Activated T-cell treated with anti-CD3 and anti-CD28 coated beads, Interleukin-2, amount 50 U/mL, for 48 hours (primary cell): ENCODE measurements around the gene P2RY2.
"Not testable (repeated sequence)": the region's sequence is repeated elsewhere in the genome, so short reads cannot be mapped to it uniquely, and the experiment has no call there.

Source experiments
- DNase-seq, 2 experiments: peaks; one replicate each; pipeline ENCODE4 v3.0.0-alpha.2; 2020

The P2RY2 gene

DNA sequence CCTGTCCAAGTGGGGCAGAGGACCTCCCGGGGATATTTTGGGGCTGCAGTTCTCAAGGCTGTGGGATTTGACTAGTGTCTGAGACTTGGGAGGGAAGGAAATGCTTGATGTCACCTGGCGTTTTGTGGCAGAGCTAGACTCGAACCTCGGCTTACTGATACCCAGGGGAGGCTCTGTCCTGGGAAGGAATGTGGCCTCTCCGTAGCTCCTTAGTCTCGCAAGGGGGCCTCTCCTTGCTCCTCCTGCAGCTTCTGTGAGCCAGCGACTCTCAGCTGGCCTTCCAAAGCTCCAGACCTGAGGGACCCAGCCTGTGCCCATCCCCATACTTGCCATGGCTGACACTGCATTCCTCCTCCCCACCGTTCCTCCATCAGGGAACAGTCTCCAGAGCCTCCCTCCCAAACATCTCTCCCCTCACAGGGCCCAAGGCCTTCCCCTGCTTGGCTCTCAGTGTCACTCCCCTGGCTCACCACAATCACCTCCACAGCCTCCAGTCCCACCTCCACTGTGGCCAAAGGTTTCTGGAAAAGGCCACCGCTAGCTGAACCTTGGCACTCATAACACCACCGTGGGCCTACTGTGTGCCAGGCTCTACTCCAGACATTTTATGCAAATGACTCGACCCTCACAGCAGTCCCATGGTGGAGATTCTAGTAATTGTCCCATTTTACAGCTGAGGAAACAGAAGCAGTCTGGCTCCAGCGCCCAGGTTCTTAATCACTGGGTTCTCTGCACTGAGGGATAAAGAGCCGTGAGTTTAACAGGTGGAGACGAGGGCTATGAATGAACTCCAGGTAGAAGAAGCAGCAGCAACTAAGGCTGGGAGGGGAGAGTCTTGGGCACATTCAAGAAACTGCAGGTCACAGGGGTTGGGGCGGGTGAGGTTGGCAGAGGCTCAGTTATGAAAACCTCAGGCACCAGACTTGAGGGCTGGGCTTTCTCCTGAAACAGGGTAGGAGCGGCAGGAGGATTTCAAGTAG is 12.1 kb downstream of the P2RY2 start:
- DNase-seq = peak in 1 of 2 experiments; percentile 6

DNA sequence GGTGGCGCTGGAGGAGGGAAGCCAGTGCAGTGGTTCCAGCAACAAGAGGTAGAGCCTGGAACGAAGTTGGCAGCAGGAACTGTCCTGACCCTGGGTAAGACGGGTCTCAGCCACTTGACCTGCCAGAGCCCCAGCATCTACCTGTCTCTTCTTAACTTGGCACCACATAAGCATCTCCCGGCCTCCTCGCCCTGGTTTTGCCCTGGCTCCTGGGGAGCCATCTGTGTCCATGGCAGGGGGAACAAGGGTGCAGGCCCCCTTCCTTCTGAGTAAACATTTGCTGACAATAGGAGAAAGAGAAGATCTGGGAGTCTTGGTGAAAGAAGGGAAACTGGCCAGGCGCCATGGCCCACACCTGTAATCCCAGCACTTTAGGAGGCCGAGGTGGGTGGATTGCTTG is 12.8 kb downstream of the P2RY2 start:
- peak in 1 of 2 experiments; percentile 11 for DNase-seq

DNA sequence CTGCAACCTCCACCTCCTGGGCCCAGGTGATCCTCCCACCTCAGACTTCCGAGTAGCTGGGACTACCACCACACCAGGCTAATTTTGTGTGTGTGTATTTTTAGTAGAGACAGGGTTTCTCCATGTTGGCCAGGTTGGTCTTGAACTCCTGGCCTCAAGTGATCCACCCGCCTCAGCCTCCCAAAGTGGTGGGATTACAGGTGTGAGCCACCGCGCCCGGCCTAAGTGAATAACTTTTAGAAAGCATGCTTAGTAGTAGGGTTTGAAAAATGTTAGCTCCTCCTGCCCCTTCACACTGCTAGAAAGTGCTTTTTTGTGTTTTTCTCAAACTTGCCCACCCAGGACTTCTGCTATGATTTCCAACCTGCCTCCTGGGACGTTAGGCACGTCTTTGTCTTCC is 14.4 kb downstream of the P2RY2 start:
- not testable (repeated sequence) for DNase-seq

DNA sequence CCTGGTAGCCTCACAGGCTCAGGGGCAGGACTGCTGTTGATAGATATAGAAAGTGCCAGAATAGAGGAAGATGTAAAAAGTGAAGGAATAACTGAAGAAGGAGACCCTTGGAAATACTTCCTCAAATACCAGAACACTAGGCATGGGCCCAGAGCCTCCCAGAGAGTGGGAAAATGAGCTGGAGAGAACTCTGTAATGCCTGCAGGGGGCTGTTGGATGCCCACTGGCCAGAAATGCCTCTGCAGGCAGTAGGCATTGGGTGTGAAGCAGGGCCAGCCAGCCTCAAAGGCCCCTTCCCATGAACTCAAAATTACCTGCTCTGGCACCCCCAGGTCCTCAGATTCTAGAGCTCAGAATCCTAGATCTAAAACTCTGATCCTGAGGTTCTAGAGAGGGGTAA is 15.1 kb downstream of the P2RY2 start:
- no peak for DNase-seq

DNA sequence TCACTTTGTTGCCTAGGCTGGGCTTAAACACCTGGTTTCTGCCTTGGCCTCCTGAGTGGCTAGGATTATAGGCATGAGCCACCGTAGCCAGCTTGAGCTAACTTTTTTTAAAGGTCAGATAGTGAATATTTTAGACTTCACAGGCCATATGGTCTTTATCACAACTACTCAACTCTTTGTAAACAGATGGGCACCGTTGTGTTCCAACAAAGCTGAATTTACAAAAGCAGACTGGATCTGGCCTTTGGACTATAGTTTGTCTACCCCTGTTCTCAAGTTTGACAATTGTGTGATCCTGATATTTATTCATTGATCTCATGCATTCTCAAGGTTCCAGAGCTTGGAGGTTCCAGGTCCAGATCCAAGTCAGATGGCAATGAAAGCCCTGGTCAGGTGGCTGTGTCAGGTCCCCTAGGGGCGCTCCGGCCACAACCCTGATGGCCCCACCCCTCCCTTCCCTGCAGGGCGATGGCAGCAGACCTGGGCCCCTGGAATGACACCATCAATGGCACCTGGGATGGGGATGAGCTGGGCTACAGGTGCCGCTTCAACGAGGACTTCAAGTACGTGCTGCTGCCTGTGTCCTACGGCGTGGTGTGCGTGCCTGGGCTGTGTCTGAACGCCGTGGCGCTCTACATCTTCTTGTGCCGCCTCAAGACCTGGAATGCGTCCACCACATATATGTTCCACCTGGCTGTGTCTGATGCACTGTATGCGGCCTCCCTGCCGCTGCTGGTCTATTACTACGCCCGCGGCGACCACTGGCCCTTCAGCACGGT is 15.8 kb downstream of the P2RY2 start:
- no peak for DNase-seq

DNA sequence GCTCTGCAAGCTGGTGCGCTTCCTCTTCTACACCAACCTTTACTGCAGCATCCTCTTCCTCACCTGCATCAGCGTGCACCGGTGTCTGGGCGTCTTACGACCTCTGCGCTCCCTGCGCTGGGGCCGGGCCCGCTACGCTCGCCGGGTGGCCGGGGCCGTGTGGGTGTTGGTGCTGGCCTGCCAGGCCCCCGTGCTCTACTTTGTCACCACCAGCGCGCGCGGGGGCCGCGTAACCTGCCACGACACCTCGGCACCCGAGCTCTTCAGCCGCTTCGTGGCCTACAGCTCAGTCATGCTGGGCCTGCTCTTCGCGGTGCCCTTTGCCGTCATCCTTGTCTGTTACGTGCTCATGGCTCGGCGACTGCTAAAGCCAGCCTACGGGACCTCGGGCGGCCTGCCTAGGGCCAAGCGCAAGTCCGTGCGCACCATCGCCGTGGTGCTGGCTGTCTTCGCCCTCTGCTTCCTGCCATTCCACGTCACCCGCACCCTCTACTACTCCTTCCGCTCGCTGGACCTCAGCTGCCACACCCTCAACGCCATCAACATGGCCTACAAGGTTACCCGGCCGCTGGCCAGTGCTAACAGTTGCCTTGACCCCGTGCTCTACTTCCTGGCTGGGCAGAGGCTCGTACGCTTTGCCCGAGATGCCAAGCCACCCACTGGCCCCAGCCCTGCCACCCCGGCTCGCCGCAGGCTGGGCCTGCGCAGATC is 16.5 kb downstream of the P2RY2 start:
- DNase-seq = no peak

DNA sequence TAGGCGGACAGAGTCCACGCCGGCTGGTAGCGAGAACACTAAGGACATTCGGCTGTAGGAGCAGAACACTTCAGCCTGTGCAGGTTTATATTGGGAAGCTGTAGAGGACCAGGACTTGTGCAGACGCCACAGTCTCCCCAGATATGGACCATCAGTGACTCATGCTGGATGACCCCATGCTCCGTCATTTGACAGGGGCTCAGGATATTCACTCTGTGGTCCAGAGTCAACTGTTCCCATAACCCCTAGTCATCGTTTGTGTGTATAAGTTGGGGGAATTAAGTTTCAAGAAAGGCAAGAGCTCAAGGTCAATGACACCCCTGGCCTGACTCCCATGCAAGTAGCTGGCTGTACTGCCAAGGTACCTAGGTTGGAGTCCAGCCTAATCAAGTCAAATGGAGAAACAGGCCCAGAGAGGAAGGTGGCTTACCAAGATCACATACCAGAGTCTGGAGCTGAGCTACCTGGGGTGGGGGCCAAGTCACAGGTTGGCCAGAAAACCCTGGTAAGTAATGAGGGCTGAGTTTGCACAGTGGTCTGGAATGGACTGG is 17.2 kb downstream of the P2RY2 start:
- DNase-seq = no peak

DNA sequence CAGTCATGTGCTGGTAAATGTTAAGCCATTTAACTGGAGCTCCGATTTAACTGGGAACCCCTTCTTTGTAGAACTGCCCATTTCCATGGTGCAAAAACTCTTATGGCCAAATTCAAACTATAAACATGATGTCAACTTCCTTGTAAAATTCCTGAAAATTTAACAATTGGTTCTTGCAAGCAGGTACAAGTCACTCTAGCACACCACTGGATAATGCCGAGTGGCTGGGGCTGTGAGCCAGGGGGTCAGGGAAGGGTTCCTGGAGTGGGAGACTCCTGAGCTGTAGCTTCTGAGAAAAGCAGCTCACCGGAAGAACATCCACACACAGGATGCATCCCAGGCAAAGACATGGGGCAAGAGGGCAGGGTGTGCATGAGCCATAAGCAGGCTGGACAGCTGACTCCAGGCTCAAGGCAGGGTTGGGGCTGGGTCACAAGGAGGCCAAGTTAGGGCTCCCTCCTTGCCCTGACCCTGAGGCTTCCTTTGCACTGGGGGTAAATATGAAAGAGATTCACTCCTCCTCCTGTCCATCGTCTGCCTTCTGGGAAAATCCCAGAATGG is 18.2 kb downstream of the P2RY2 start:
- no peak for DNase-seq

DNA sequence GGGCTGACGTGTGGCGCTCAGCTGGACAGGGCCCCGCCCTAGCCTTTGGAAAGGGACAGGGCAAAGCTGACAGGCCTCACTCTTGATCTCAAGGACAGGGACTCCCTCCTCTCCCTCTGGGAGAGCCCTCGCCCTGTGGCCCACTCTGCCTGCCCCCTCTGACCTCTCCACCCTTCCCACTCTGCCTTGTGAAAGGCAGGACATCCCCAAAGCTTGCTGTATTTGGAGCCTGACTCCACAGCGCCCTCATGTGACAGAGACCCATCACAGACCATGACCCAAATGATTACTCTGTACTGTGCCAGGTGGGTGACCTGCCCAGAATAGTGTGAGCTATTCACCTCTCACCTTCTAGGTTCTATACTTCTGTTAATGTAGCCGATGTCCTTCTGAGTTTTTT is 18.8 kb downstream of the P2RY2 start:
- peak; percentile 51 to 60 for DNase-seq

DNA sequence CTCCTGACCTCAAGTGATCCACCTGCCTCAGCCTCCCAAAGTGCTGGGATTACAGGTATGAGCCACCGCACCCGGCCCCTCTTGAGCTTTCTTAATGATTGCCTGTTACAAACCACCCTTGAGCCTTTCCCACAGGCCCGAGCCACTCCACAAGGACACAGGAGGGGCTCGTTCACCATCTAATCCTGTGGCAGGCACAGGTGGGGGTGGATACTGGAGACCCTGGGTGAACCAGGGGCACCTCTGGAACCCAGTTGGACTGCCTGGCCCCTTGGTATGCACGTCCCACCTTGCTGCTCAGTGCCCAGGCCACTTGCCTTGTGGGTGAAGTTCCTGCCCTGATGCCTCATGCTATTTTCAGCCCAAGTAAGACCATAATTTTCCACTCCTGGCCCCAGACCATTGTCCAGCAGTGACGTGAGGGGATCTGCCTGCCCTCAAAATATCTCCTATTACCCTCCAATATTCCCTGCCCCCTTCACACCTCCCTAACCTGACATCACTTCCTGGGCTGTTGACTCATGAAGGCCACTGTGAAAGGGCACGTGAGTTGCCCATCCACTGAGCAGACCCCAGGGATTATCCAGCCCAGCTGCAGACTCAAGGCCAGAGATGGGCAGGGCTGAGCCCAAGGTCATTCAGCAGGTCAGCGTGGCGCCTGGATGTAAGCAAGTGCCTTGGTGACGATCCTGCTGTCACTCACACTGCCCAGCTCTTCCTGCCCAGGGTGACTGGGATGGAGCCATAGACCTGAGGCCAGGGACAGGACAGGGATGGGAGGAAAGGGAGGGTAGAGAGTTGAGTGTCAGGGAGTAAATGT is 19.6 kb downstream of the P2RY2 start:
- no peak for DNase-seq

DNA sequence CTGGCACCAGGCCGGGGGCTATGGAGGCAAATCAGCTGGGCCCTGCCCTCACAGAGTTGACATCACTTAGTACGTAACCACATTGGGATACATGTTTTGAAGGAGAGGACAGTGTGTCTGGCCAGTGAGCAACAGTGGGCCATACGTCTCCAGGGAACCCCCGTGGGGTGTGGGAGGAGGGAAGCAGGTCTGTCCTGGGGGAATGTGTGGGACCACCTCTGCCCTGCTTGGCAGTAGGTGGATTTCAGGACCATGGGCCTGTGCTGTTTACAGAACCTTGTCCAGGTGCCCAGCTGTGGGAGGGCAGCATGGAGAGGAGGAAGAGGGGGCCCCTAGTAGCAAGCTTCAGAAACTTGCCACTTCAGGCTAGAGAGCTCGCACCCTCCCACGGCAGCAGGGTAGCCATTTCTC is 21.0 kb downstream of the P2RY2 start:
- DNase-seq = no peak

DNA sequence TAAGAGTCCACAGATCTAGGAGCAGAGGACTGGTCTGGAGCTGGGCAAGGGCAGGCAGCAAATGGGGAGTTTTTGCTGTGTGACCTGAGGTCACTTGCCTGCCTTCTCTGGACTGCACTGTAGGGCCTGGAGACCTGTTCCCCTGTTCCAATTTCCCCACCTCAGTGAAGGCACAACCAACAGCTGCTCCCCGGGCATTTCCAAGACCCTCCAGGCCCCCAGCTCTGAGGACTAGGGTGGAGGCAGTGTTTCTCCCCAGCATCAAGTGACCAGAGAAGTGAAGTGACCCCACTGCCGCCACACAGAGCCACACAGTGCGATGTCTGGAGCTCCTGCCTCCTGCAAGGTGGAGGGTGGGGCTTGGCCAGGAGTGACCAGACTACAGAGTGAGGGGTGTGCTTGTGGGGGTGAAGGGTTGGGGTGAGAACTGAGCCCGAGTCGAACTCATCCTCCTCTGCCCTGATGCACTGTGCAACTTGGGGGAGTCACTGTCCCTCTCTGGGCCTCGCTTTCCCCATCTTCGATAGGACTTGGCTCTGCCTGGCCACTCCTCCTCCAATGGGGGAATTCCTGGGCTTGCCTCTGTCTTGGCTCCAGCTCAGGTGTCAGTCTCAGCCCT is 21.6 kb downstream of the P2RY2 start:
- no peak for DNase-seq

DNA sequence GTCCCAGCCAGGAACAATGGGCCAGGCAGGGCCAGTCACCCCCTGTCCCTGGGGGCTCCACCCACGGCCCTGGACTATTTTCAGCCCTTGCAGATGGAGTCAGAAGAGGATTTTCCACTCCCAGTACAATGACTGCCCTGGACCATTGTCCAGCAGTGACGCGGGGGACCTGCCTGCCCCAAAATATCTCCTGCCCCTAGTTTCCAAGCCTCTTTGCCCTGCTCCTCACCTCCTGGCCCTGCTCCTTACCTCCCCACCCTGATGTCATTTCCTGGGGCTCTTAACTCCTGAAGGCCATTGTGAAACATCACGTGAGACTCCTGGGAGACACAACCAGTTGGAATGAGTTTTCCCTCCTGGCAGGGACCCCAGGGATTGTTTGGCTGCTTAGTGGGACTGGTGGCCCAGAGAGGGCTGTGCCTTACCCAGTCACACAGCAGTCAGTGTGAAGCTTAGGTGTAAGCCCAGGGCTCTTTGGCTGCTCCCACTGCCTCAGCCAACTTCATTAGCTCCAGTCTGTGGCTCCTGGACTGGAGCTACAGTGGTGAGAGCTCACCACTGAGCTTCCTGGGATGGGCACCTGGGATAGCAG is 22.2 kb downstream of the P2RY2 start:
- DNase-seq = no peak

DNA sequence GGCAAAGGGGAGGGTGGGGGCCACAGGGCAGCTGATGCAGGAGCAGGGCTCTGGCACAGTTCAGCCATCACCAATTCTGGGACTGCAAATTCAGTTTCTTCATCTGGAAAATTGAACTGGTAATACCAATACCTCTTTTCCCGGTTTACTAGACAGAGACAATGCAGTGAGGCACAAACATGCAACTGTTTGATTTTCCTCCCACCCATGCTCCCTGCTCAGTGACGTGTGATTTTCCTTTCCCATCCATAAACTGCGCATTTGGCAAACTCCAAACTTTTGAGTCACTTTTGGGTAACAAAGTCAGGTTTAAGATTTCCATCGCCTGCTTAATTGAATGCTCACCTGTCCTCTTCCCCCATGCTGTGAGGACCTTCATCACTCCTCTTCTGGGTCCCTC is 23.2 kb downstream of the P2RY2 start:
- DNase-seq = no peak

DNA sequence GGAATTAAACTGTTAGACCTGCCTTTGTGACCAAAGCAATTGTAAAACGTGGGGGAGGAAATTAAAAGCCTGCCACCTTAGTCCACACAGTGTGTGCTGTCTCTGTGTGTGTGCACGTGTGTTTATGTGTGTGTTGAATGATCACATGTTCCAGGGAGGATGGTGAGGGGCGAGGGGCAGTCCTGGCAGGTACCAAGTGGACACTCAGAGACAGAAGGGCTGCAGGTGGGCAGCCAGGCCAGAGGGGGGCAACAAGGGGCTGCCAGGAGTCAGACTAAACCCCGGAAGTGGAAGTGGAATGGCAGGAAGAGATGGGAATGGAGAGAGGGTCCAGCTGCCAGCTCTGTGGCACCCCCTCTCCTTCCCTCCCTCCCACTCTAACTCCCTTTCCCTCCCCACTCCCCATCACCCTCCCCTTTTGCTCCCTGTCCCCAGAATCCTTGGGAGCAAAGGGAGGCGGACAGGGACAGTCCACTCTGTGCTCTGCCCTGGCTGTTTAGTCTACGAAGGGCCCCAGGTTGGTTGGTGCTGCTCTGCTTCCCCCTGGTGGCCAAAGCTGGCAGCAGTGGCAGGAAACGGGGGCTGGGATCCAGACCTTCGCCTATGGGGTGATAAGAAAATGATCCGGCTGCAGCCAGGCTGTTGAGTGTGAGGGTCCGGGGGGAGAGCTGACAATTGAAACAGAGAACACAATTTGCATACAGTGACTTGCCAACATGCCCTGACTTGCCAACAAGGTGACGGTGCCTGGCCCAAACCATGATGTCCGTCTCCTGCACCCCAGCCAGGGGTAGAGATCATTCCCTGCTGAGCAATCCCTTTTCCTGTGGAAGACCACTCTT is 24.4 kb downstream of the P2RY2 start:
- peak; percentile 89 for DNase-seq

DNA sequence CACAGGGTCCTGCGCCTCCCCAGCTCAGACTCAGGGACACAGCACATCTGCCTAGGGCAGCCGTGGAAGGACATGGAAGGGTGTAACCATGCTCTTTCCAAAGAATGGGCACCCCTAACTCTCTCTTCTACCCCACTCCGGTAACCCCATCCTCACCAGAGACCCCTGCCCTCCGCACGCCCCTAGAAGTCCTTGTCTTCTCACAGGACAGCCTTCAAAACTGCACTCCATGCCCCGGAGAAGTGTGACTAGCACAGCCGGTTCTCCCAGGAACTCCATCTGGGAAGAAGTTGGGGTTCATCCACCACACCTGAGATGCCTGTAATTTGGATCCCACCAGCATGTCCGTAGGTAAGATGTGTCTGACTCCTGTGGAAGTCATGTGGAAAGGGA is 25.0 kb downstream of the P2RY2 start:
- no peak for DNase-seq

DNA sequence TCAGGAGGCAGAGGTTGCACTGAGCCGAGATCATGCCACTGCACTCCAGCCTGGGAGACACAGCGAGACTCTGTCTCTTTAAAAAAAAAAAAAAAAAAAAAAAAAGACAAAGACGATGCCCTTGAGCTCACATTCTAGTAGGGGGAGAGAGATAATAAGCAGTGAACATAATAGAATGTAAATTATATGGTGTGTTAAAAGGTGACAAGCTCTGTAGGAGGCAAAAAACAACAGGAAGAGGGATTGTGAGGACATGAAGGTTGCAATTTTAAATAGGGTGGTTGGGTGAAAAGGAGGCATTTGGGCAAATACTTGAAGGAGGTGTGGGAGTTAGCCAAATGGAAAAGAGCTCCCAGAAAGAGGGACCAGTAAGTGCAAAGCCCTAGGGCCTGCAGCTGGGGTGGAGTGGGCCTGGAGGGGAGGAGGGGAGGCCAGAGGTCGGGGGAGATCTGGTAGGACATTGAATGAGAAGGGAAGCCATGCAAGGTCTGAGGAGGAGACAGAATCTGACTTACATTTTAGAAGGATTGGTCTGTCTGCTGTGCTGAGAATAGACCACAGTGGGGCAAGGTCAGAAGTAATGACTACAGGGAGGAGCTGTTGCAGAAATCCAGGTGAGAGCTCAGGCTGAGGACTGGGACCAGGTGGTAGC is 26.6 kb downstream of the P2RY2 start:
- no peak for DNase-seq

DNA sequence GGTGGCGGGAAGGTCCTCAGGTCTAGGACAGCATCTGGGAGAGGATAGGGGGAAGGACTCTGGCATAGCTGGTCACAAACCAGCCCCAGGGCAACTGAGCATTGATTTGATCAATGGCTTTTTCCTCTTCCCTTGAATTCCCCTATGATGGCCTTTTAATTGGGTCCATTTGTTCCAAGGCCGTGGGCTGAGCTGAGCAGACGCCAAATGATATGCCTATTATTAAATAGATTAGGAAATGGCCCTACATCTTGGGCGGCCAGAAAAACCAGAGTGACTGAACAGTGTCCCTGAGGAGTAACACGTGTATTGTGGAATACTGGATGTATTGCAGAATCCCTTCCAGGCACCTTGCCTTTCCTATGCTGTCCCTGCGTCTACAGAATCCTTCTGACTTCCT is 27.4 kb downstream of the P2RY2 start:
- no peak for DNase-seq

DNA sequence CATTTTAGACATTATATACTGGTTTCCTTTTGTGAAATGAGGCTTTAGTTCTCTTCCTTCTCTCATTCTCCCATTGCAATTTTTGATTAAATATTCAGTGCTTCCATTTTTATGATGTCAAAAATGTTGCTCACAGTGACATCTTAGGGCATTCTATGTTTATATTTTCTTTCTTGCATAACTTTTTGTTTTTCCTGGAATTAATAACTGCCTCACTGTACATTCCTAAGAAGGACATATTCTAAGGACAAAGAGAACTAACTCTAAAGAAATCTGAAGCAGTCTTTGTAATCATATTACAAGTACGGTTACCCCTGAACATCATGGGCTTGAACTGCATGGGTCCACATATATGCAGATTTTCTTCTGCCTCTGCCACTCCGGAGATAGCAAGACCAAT is 28.2 kb downstream of the P2RY2 start:
- no peak for DNase-seq
